ENCODE data around the gene LRIG3. TPM values are rescaled to one million over a fixed set of nuclear protein-coding genes. Genes with fewer than 3 reads are reported as not detected.
"Not testable (repeated sequence)": the region's sequence is repeated elsewhere in the genome, so short reads cannot be mapped to it uniquely, and the experiment has no call there.

The LRIG3 gene, protein sequence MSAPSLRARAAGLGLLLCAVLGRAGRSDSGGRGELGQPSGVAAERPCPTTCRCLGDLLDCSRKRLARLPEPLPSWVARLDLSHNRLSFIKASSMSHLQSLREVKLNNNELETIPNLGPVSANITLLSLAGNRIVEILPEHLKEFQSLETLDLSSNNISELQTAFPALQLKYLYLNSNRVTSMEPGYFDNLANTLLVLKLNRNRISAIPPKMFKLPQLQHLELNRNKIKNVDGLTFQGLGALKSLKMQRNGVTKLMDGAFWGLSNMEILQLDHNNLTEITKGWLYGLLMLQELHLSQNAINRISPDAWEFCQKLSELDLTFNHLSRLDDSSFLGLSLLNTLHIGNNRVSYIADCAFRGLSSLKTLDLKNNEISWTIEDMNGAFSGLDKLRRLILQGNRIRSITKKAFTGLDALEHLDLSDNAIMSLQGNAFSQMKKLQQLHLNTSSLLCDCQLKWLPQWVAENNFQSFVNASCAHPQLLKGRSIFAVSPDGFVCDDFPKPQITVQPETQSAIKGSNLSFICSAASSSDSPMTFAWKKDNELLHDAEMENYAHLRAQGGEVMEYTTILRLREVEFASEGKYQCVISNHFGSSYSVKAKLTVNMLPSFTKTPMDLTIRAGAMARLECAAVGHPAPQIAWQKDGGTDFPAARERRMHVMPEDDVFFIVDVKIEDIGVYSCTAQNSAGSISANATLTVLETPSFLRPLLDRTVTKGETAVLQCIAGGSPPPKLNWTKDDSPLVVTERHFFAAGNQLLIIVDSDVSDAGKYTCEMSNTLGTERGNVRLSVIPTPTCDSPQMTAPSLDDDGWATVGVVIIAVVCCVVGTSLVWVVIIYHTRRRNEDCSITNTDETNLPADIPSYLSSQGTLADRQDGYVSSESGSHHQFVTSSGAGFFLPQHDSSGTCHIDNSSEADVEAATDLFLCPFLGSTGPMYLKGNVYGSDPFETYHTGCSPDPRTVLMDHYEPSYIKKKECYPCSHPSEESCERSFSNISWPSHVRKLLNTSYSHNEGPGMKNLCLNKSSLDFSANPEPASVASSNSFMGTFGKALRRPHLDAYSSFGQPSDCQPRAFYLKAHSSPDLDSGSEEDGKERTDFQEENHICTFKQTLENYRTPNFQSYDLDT
- 10 to 100 TPM; 31.3 to 56.5 (median 43.4) TPM for polyA plus RNA-seq (ENCODE audit: insufficient read depth in 1 of 5, insufficient read length in 5 of 5, low replicate concordance in 1 of 5)
- long read RNA-seq, donor 1, full-length matches to known transcripts, result 7 of 40 reads
- long read RNA-seq, donor 1, partial matches to known transcripts, result 33 of 40 reads
- long read RNA-seq, donor 1, other reads (novel, unspliced or antisense), result 0 of 40 reads
- long read RNA-seq, donor 2, full-length matches to known transcripts, result 4 of 9 reads
- long read RNA-seq, donor 2, partial matches to known transcripts, result 5 of 9 reads
- long read RNA-seq, donor 2, other reads (novel, unspliced or antisense), result 0 of 9 reads
- long read RNA-seq, donor 3, full-length matches to known transcripts, result 4 of 4 reads
- long read RNA-seq, donor 3, partial matches to known transcripts, result 0 of 4 reads
- long read RNA-seq, donor 3, other reads (novel, unspliced or antisense), result 0 of 4 reads
- long read RNA-seq, donor 4, full-length matches to known transcripts, result 3 of 9 reads
- long read RNA-seq, donor 4, partial matches to known transcripts, result 6 of 9 reads
- long read RNA-seq, donor 4, other reads (novel, unspliced or antisense), result 0 of 9 reads
- long read RNA-seq, donor 5, full-length matches to known transcripts, result 9 of 20 reads
- long read RNA-seq, donor 5, partial matches to known transcripts, result 11 of 20 reads
- long read RNA-seq, donor 5, other reads (novel, unspliced or antisense), result 0 of 20 reads
- long read RNA-seq, donor 6, full-length matches to known transcripts, result 5 of 12 reads
- long read RNA-seq, donor 6, partial matches to known transcripts, result 7 of 12 reads
- long read RNA-seq, donor 6, other reads (novel, unspliced or antisense), result 0 of 12 reads
- long read RNA-seq, donor 7, full-length matches to known transcripts, result 2 of 7 reads
- long read RNA-seq, donor 7, partial matches to known transcripts, result 5 of 7 reads
- long read RNA-seq, donor 7, other reads (novel, unspliced or antisense), result 0 of 7 reads
- long read RNA-seq, donor 8, full-length matches to known transcripts, result 1 of 1 reads
- long read RNA-seq, donor 8, partial matches to known transcripts, result 0 of 1 reads
- long read RNA-seq, donor 8, other reads (novel, unspliced or antisense), result 0 of 1 reads

GRCh38 chr12:58920102-58920960 is at the start of gene LRIG3:
TSS of gene LRIG3 (minus strand) at chr12:58920504. CDS start at chr12:58920235, 269 bp downstream.
- peak; percentile 95 to 96 for DNase-seq

GRCh38 chr12:58969237-58969636 is 48.9 kb upstream of the LRIG3 start:
- no peak for DNase-seq

DNA sequence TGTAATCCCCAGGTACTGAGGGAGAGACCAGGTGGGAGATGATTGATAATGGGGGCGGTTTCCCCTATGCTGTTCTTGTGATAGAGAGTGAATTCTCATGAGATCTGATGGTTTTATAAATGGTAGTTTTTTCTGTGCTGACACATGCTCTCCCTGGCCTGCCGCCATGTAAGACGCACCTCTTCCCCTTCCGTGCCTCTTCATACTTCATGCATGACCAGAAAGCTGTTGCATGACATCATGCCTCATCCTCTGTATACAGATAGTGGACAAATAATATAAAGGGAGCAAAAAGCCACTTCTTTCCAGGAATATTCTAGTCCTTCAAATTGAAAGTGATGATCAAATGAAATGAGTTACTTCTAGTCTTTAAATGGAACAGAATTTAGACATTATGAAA is 47.3 kb upstream of the LRIG3 start:
- no peak for DNase-seq

DNA sequence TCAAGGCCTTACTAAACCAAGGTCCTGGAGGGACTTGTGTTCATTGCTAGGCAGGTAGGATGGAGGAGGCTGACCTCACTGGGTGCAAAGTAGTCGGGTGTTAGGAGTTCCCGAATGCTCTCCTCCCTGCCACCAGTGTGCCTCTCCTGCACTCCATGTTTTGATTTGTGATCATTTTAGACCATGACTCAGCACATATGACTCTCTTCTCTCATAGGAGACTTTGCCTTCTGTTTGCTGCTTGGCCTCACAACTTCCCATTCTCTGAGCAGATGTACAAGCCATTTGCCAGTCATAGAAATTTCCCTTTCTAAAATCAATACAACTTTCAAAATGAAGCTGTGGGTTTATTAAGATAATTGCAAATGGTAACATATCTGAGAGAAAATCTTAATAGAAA is 46.6 kb upstream of the LRIG3 start:
- no peak for DNase-seq

GRCh38 chr12:58965568-58965967 is 45.3 kb upstream of the LRIG3 start:
- DNase-seq, result no peak

DNA sequence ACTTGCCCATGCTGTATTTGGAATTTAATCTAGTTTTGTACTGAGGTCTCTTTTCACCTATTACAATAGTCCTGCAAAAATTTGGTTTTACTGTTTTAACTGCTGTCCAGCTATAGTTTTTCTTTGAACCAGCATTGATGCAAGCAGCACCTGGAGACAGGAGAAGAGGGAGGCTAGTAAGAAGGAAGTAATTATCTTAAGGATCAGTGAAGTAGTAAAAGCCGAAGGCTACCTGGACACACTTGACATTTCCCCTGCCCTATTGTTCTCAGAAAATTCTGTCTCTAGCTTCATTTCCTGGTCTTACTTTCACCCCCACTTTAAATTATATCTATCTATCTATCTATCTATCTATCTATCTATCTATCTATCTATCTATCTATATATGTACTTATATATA is 43.5 kb upstream of the LRIG3 start:
- DNase-seq, result no peak

- no peak for DNase-seq
These were observed 41.6 kb upstream of the LRIG3 start for GRCh38 chr12:58961906-58962305.

DNA sequence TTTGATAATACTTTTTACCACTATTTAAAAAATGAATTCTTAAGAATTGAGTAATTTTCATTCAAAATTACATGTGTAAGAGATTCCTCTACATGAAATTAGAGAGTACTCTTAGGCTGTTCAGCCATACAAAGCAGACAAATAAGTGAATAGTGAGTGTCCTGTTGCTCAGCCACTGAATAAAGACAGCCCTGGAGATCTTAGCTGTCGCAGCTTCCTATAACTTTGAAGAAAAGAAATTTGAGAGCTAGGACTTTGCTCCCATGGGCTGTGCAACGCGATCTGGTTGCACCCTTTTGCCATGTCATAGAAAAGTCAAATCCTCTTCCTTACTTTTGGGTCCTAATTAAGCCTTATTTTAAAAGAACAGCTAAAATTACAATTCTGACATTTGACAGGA is 40.9 kb upstream of the LRIG3 start:
- DNase-seq, result no peak

- no peak for DNase-seq
These were observed 39.5 kb upstream of the LRIG3 start for GRCh38 chr12:58959639-58960300.

DNA sequence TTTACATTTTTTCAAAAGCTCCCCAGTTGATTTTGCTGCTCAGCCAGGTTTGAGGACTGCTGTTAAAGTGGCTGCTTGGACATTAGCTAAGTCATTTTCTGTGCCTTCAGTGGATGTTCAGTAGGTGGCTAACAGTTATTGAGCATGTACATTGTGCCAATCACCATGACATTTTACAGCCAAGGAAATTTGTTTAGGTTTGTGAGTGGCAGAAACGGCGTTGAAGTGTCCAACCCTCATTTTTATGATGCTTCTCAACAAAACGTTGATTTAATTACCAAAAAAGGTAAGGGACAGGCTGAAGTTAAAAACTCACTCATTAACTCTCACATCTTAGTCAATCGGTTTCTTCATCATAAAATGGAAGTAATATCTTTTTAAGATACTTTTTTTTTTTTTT is 37.0 kb upstream of the LRIG3 start:
- DNase-seq, result no peak

GRCh38 chr12:58955849-58956248 is 35.5 kb upstream of the LRIG3 start:
- no peak for DNase-seq

DNA sequence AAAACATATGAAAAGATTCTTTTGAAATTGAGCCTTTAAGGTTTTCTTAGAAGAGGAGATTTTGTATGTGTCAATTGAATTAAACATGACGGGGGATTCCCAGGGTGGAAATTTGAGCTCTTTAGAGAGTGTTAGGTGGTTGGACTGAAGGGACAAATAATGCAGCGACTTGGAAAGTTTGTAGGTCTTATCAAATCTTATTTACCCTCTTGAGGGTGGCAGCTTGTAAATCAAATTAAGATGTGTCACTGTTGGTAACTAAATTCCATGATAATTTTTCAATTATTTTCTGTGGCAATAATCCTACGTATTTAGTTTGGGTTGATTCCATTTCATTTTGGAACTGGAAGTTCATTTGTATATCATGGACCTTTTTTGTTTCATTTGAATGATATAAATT is 33.7 kb upstream of the LRIG3 start:
- DNase-seq, result no peak

GRCh38 chr12:58950739-58951100 is 30.4 kb upstream of the LRIG3 start:
- no peak for DNase-seq

DNA sequence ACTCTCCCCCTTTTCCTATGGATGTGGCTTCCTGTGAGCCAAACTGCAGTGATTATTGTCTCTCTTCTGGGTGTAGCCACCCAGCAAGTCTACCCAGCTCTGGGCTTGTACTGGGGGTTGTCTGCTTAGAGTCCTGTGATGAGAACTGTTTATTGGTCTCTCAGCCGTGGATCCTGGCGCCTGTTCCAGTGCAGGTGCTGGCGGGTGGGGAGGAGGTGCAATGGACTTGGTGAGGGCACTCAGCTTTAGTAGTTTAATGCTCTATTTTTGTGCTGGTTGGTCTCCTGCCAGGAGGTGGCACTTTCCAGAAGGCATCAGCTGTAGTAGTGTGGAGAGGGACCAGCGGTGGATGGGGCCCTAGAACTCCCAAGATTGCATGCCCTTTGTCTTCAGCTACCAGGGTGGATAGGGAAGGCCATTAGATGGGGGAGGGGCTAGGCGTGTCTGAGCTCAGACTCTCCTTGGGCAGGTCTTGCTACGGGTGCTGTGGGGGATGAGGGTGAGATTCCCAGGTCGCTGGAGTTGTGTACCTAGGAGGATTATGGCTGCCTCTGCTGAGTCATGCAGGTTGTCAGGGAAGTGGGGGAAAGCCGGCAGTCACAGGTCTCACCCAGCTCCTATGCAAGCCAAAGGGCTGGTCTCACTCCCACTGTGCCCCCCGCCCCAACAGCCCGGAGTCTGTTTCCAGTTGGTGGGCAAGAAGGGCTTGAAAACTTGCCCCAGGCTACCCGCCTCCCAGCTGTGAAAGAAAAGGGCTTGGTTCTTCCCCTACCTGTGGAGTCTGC is 29.8 kb upstream of the LRIG3 start:
- DNase-seq, result not testable (repeated sequence)

- DNase-seq, result no peak
These were observed 22.8 kb upstream of the LRIG3 start for GRCh38 chr12:58943079-58943478.

GRCh38 chr12:58942345-58942744 is 22.0 kb upstream of the LRIG3 start:
- DNase-seq, result no peak

- DNase-seq, result no peak
These were observed 19.2 kb upstream of the LRIG3 start for GRCh38 chr12:58939399-58940100.
